ENCODE measurements around the gene ZNF598.

ZNF598 gene

GRCh38 chr16:2047330-2048115, 37.9 kb upstream of the ZNF598 start, which contains the start of the genes NTHL1 and TSC2:
Gene NTHL1 (minus strand): TSS chr16:2047834. CDS start chr16:2047823, 11 bp downstream.
Gene TSC2 (plus strand): TSS chr16:2047985. CDS start chr16:2048616, 631 bp downstream.
- no peaks in the 10 kb centered on the region for H3K27me3 ChIP-seq (ENCODE audit: control insufficient read depth in 2 of 2, insufficient read depth in 2 of 2, low read length in 2 of 2)
- H3K4me1 ChIP-seq (ENCODE audit: control insufficient read depth in 2 of 2, insufficient read depth in 2 of 2, low read length in 2 of 2): peaks cover 35 to 43% of the 10 kb centered on the region in 2 donors
- peak within 1 kb of the TSS; percentile 72 to 92 for H3K4me3 ChIP-seq (ENCODE audit: low read length in 2 of 2)
- peak within 1 kb of the TSS; percentile 65 to 74 for H3K9ac ChIP-seq (ENCODE audit: low read depth in 1 of 2, low read length in 2 of 2)
- no peaks in the 10 kb centered on the region for H3K9me3 ChIP-seq (ENCODE audit: control insufficient read depth in 2 of 2, low read length in 2 of 2)
- H3K27ac ChIP-seq (ENCODE audit: low read depth in 2 of 2, low read length in 2 of 2): peak within 1 kb of the TSS; percentile 77 to 80
- H3K36me3 ChIP-seq (ENCODE audit: control insufficient read depth in 2 of 2, insufficient read depth in 2 of 2, low read length in 2 of 2): peaks cover 5 to 13% of the 10 kb centered on the region in 2 donors

GRCh38 chr16:2046893-2047329, 37.3 kb upstream of the ZNF598 start:
- H3K4me1 ChIP-seq (ENCODE audit: control insufficient read depth in 2 of 2, insufficient read depth in 2 of 2, low read length in 2 of 2): peaks cover 37 to 49% of the 10 kb centered on the region in 2 donors

GRCh38 chr16:2045965-2046892, 36.6 kb upstream of the ZNF598 start:
- Histone ChIP-seq H3K9me3 (ENCODE audit: control insufficient read depth in 2 of 2, low read length in 2 of 2) (no peaks in the 10 kb centered on the region), H3K27me3 (ENCODE audit: control insufficient read depth in 2 of 2, insufficient read depth in 2 of 2, low read length in 2 of 2) (no peaks in the 10 kb centered on the region), H3K9ac (ENCODE audit: low read depth in 1 of 2, low read length in 2 of 2) (peak overlapping the region in 1 of 2 donors; percentile 74), H3K4me1 (ENCODE audit: control insufficient read depth in 2 of 2, insufficient read depth in 2 of 2, low read length in 2 of 2) (peaks cover 43 to 56% of the 10 kb centered on the region in 2 donors), H3K27ac (ENCODE audit: low read depth in 2 of 2, low read length in 2 of 2) (peak overlapping the region; percentile 77 to 80), H3K4me3 (ENCODE audit: low read length in 2 of 2) (peak overlapping the region in 1 of 2 donors; percentile 92), H3K36me3 (ENCODE audit: control insufficient read depth in 2 of 2, insufficient read depth in 2 of 2, low read length in 2 of 2) (peaks cover 0 to 4% of the 10 kb centered on the region in 2 donors)

More at GRCh38 chr16:2046893-2047329, 37.3 kb upstream of the ZNF598 start:
- Histone ChIP-seq H3K9me3 (ENCODE audit: control insufficient read depth in 2 of 2, low read length in 2 of 2) (no peaks in the 10 kb centered on the region), H3K27me3 (ENCODE audit: control insufficient read depth in 2 of 2, insufficient read depth in 2 of 2, low read length in 2 of 2) (no peaks in the 10 kb centered on the region), H3K27ac (ENCODE audit: low read depth in 2 of 2, low read length in 2 of 2) (peak overlapping the region; percentile 77 to 80), H3K9ac (ENCODE audit: low read depth in 1 of 2, low read length in 2 of 2) (peak overlapping the region; percentile 65 to 74), H3K36me3 (ENCODE audit: control insufficient read depth in 2 of 2, insufficient read depth in 2 of 2, low read length in 2 of 2) (peaks cover under 1 to 8% of the 10 kb centered on the region in 2 donors), H3K4me3 (ENCODE audit: low read length in 2 of 2) (peak overlapping the region; percentile 72 to 92)

- no peaks in the 10 kb centered on the region for H3K27me3 ChIP-seq (ENCODE audit: control insufficient read depth in 2 of 2, insufficient read depth in 2 of 2, low read length in 2 of 2)
- peak overlapping the region in 1 of 2 donors; percentile 71 for H3K9ac ChIP-seq (ENCODE audit: low read depth in 1 of 2, low read length in 2 of 2)
- peaks cover 60 to 73% of the 10 kb centered on the region in 2 donors for H3K4me1 ChIP-seq (ENCODE audit: control insufficient read depth in 2 of 2, insufficient read depth in 2 of 2, low read length in 2 of 2)
- no peaks in the 10 kb centered on the region for H3K36me3 ChIP-seq (ENCODE audit: control insufficient read depth in 2 of 2, insufficient read depth in 2 of 2, low read length in 2 of 2)
- peak overlapping the region; percentile 87 to 90 for H3K27ac ChIP-seq (ENCODE audit: low read depth in 2 of 2, low read length in 2 of 2)
- H3K4me3 ChIP-seq (ENCODE audit: low read length in 2 of 2): no peak overlapping the region
- no peaks in the 10 kb centered on the region for H3K9me3 ChIP-seq (ENCODE audit: control insufficient read depth in 2 of 2, low read length in 2 of 2)
These were observed 34.9 kb upstream of the ZNF598 start for GRCh38 chr16:2044541-2044940.

GRCh38 chr16:2043667-2044451, 34.2 kb upstream of the ZNF598 start:
- Histone ChIP-seq H3K9ac (ENCODE audit: low read depth in 1 of 2, low read length in 2 of 2) (peak overlapping the region in 1 of 2 donors; percentile 71), H3K27ac (ENCODE audit: low read depth in 2 of 2, low read length in 2 of 2) (peak overlapping the region; percentile 87 to 90)

GRCh38 chr16:2042986-2043666, 33.5 kb upstream of the ZNF598 start:
- Histone ChIP-seq H3K27ac (ENCODE audit: low read depth in 2 of 2, low read length in 2 of 2) (peak overlapping the region; percentile 87 to 90), H3K9ac (ENCODE audit: low read depth in 1 of 2, low read length in 2 of 2) (peak overlapping the region in 1 of 2 donors; percentile 71), H3K4me1 (ENCODE audit: control insufficient read depth in 2 of 2, insufficient read depth in 2 of 2, low read length in 2 of 2) (peaks cover 59 to 74% of the 10 kb centered on the region in 2 donors)

More at GRCh38 chr16:2043667-2044451, 34.2 kb upstream of the ZNF598 start:
- no peaks in the 10 kb centered on the region for H3K9me3 ChIP-seq (ENCODE audit: control insufficient read depth in 2 of 2, low read length in 2 of 2)
- no peaks in the 10 kb centered on the region for H3K27me3 ChIP-seq (ENCODE audit: control insufficient read depth in 2 of 2, insufficient read depth in 2 of 2, low read length in 2 of 2)
- H3K4me3 ChIP-seq (ENCODE audit: low read length in 2 of 2): peak overlapping the region in 1 of 2 donors; percentile 31
- H3K36me3 ChIP-seq (ENCODE audit: control insufficient read depth in 2 of 2, insufficient read depth in 2 of 2, low read length in 2 of 2): no peaks in the 10 kb centered on the region
- peaks cover 66 to 80% of the 10 kb centered on the region in 2 donors for H3K4me1 ChIP-seq (ENCODE audit: control insufficient read depth in 2 of 2, insufficient read depth in 2 of 2, low read length in 2 of 2)

GRCh38 chr16:2042171-2042985, 32.8 kb upstream of the ZNF598 start:
- peak overlapping the region; percentile 87 to 90 for H3K27ac ChIP-seq (ENCODE audit: low read depth in 2 of 2, low read length in 2 of 2)
- no peak overlapping the region for H3K4me3 ChIP-seq (ENCODE audit: low read length in 2 of 2)
- peaks cover 62 to 79% of the 10 kb centered on the region in 2 donors for H3K4me1 ChIP-seq (ENCODE audit: control insufficient read depth in 2 of 2, insufficient read depth in 2 of 2, low read length in 2 of 2)
- H3K36me3 ChIP-seq (ENCODE audit: control insufficient read depth in 2 of 2, insufficient read depth in 2 of 2, low read length in 2 of 2): peaks cover 0 to 1% of the 10 kb centered on the region in 2 donors
- no peaks in the 10 kb centered on the region for H3K27me3 ChIP-seq (ENCODE audit: control insufficient read depth in 2 of 2, insufficient read depth in 2 of 2, low read length in 2 of 2)
- no peaks in the 10 kb centered on the region for H3K9me3 ChIP-seq (ENCODE audit: control insufficient read depth in 2 of 2, low read length in 2 of 2)
- peak overlapping the region in 1 of 2 donors; percentile 61 for H3K9ac ChIP-seq (ENCODE audit: low read depth in 1 of 2, low read length in 2 of 2)

More at GRCh38 chr16:2042986-2043666, 33.5 kb upstream of the ZNF598 start:
- H3K4me3 ChIP-seq (ENCODE audit: low read length in 2 of 2): peak overlapping the region in 1 of 2 donors; percentile 31
- H3K36me3 ChIP-seq (ENCODE audit: control insufficient read depth in 2 of 2, insufficient read depth in 2 of 2, low read length in 2 of 2): no peaks in the 10 kb centered on the region
- H3K27me3 ChIP-seq (ENCODE audit: control insufficient read depth in 2 of 2, insufficient read depth in 2 of 2, low read length in 2 of 2): no peaks in the 10 kb centered on the region
- H3K9me3 ChIP-seq (ENCODE audit: control insufficient read depth in 2 of 2, low read length in 2 of 2): no peaks in the 10 kb centered on the region

- Histone ChIP-seq H3K9ac (ENCODE audit: low read depth in 1 of 2, low read length in 2 of 2) (peak overlapping the region in 1 of 2 donors; percentile 37), H3K4me3 (ENCODE audit: low read length in 2 of 2) (no peak overlapping the region), H3K4me1 (ENCODE audit: control insufficient read depth in 2 of 2, insufficient read depth in 2 of 2, low read length in 2 of 2) (peaks cover 61 to 73% of the 10 kb centered on the region in 2 donors), H3K27me3 (ENCODE audit: control insufficient read depth in 2 of 2, insufficient read depth in 2 of 2, low read length in 2 of 2) (no peaks in the 10 kb centered on the region), H3K36me3 (ENCODE audit: control insufficient read depth in 2 of 2, insufficient read depth in 2 of 2, low read length in 2 of 2) (peaks cover 3 to 6% of the 10 kb centered on the region in 2 donors), H3K9me3 (ENCODE audit: control insufficient read depth in 2 of 2, low read length in 2 of 2) (no peaks in the 10 kb centered on the region), H3K27ac (ENCODE audit: low read depth in 2 of 2, low read length in 2 of 2) (peak overlapping the region; percentile 84 to 85)
These were observed 31.3 kb upstream of the ZNF598 start for GRCh38 chr16:2040787-2041522.
